ENCODE measurements around the gene LSAMP.

The LSAMP gene

DNA sequence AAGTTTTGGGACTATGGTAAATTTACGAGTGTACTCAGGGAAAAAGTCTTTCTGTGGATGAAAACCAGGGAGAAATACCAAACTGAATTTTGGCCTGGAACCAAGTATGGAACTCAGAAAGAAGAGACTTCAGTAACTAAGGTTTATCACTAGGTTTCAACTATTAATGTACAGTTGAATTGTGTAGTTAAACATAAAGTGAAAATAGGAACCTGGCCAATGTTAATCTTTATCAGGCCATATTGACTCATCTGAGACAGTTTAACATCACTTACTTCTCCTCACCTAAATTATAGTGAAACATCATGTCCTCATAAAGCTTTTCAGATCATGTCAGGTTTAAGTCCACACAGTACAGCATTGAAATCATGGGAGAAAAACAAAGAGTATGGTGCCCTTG is 197.7 kb downstream of the LSAMP start (continued):
- TF ChIP-seq ZBTB44 (tag by site-specific recombination; IDR thresholded peaks at IDR 0.05) (no peak), ZNF792 (tag by site-specific recombination; IDR thresholded peaks at IDR 0.05) (no peak)

DNA sequence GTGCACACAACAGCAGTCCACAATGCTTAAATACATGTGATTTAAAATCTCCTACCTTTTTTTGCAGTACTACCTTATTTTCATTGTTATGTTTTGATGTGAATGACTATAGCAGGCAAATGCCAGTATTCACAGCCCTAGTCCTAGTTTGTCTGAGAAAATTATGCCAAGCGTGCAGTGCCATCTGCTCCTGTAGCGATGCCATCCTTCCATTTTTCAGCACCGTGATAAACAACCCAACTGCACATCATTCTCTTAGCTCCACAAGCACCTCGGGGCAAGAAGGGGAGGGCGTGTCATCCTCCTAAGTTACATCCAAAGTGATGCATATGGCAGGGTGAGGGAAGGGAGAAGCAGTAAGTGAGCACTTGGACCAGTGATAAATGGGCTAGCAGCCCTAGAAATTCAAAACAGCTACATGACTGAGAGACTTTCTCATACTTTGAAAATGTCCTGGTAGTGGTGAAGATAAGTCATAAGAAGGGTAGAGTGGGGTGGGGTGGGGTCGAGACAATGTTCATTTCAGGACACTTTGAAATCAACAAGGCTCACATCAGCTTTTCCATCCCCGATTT is 198.8 kb downstream of the LSAMP start:
- H3K4me1 ChIP-seq (ENCODE audit: control insufficient read depth, insufficient read depth, low read length), result no peaks in the 10 kb centered on the region
- TF ChIP-seq ZSCAN4 (tag by site-specific recombination; IDR thresholded peaks at IDR 0.05), result no peak
- no peak for TF ChIP-seq ZNF426 (tag by site-specific recombination; IDR thresholded peaks at IDR 0.05)
- no peak for TF ChIP-seq ZNF843 (tag by site-specific recombination; IDR thresholded peaks at IDR 0.05)
- no peak for TF ChIP-seq ZNF600 (tag by site-specific recombination; IDR thresholded peaks at IDR 0.05)
- TF ChIP-seq, protein P1, sequence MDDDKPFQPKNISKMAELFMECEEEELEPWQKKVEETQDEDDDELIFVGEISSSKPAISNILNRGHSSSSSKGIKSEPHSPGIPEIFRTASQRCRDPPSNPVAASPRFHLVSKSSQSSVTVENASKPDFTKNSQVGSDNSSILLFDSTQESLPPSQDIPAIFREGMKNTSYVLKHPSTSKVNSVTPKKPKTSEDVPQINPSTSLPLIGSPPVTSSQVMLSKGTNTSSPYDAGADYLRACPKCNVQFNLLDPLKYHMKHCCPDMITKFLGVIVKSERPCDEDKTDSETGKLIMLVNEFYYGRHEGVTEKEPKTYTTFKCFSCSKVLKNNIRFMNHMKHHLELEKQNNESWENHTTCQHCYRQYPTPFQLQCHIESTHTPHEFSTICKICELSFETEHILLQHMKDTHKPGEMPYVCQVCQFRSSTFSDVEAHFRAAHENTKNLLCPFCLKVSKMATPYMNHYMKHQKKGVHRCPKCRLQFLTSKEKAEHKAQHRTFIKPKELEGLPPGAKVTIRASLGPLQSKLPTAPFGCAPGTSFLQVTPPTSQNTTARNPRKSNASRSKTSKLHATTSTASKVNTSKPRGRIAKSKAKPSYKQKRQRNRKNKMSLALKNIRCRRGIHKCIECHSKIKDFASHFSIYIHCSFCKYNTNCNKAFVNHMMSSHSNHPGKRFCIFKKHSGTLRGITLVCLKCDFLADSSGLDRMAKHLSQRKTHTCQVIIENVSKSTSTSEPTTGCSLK (tag by site-specific recombination; IDR thresholded peaks at IDR 0.05), result no peak
- no peak for TF ChIP-seq ZNF211 (tag by site-specific recombination; IDR thresholded peaks at IDR 0.05; ENCODE audit: low read depth)
- no peak for TF ChIP-seq ZNF473 (tag by site-specific recombination; IDR thresholded peaks at IDR 0.05)
- TF ChIP-seq, protein P2, sequence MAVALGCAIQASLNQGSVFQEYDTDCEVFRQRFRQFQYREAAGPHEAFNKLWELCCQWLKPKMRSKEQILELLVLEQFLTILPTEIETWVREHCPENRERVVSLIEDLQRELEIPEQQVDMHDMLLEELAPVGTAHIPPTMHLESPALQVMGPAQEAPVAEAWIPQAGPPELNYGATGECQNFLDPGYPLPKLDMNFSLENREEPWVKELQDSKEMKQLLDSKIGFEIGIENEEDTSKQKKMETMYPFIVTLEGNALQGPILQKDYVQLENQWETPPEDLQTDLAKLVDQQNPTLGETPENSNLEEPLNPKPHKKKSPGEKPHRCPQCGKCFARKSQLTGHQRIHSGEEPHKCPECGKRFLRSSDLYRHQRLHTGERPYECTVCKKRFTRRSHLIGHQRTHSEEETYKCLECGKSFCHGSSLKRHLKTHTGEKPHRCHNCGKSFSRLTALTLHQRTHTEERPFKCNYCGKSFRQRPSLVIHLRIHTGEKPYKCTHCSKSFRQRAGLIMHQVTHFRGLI (tag by site-specific recombination; IDR thresholded peaks at IDR 0.05), result no peak
- TF ChIP-seq KLF17 (tag by site-specific recombination; IDR thresholded peaks at IDR 0.05), result no peak
- TF ChIP-seq ZNF274 (IDR thresholded peaks at IDR 0.05; ENCODE audit: low read length), result no peak
- TF ChIP-seq ZNF274 (tag by site-specific recombination; IDR thresholded peaks at IDR 0.05; ENCODE audit: borderline replicate concordance), result no peak
- H3K27ac ChIP-seq (ENCODE audit: extremely low read depth, low read depth, low read length), result no peak overlapping the region
- H3K4me3 ChIP-seq (ENCODE audit: low read depth, low read length), result no peak overlapping the region
- POLR2A ChIA-PET, result no interaction called here
- H3K36me3 ChIP-seq (ENCODE audit: control insufficient read depth in 2 of 2, insufficient read depth in 1 of 2, low read length in 2 of 2), result no peaks in the 10 kb centered on the region
- CTCF ChIA-PET, result no interaction called here
- H3K9me3 ChIP-seq (ENCODE audit: control insufficient read depth, insufficient read depth, low read depth, low read length), result no peaks in the 10 kb centered on the region

GRCh38 chr3:116242825-116243224 is 202.5 kb downstream of the LSAMP start:
- H3K9me3 ChIP-seq (ENCODE audit: control insufficient read depth, insufficient read depth, low read depth, low read length), result no peaks in the 10 kb centered on the region
- TF ChIP-seq ZNF239 (tag by site-specific recombination; IDR thresholded peaks at IDR 0.05) (no peak), ZNF488 (tag by site-specific recombination; IDR thresholded peaks at IDR 0.05) (no peak), ZNF768 (tag by site-specific recombination; IDR thresholded peaks at IDR 0.05) (no peak), OVOL3 (tag by site-specific recombination; IDR thresholded peaks at IDR 0.05) (no peak), ZNF501 (tag by site-specific recombination; IDR thresholded peaks at IDR 0.05) (no peak), HOXD13 (CRISPR knock-in tag; IDR thresholded peaks at IDR 0.05; ENCODE audit: borderline replicate concordance) (no peak), RBAK (tag by site-specific recombination; IDR thresholded peaks at IDR 0.05) (no peak)
- no peak overlapping the region for H3K27ac ChIP-seq (ENCODE audit: extremely low read depth, low read depth, low read length)
- CTCF ChIA-PET, result interaction anchor here (0.5 kb wide), 1 partner anchor 306 kb away, joined by 5 read pairs; no protein-coding TSS in a partner anchor
- no peaks in the 10 kb centered on the region for H3K4me1 ChIP-seq (ENCODE audit: control insufficient read depth, insufficient read depth, low read length)
- POLR2A ChIA-PET, result no interaction called here
- no peaks in the 10 kb centered on the region for H3K36me3 ChIP-seq (ENCODE audit: control insufficient read depth in 2 of 2, insufficient read depth in 1 of 2, low read length in 2 of 2)
- no peak overlapping the region for H3K4me3 ChIP-seq (ENCODE audit: low read depth, low read length)
